Measurements from ENCODE around the gene MRE11.

Gene MRE11

GRCh38 chr11:94459576-94459975, 34.1 kb downstream of the MRE11 start:
- no peak overlapping the region for H3K4me3 ChIP-seq (ENCODE audit: low read length in 2 of 2)
- H3K9me3 ChIP-seq (ENCODE audit: control insufficient read depth in 2 of 2, low read length in 2 of 2), result no peaks in the 10 kb centered on the region
- H3K9ac ChIP-seq (ENCODE audit: low read depth in 1 of 2, low read length in 2 of 2), result no peak overlapping the region
- no peak overlapping the region for H3K27ac ChIP-seq (ENCODE audit: low read depth in 2 of 2, low read length in 2 of 2)
- no peaks in the 10 kb centered on the region for H3K27me3 ChIP-seq (ENCODE audit: control insufficient read depth in 2 of 2, insufficient read depth in 2 of 2, low read length in 2 of 2)
- H3K36me3 ChIP-seq (ENCODE audit: control insufficient read depth in 2 of 2, insufficient read depth in 2 of 2, low read length in 2 of 2), result peaks cover 5 to 22% of the 10 kb centered on the region in 2 donors
- H3K4me1 ChIP-seq (ENCODE audit: control insufficient read depth in 2 of 2, insufficient read depth in 2 of 2, low read length in 2 of 2), result no peaks in the 10 kb centered on the region

- peaks cover 5 to 22% of the 10 kb centered on the region in 2 donors for H3K36me3 ChIP-seq (ENCODE audit: control insufficient read depth in 2 of 2, insufficient read depth in 2 of 2, low read length in 2 of 2)
Measured at GRCh38 chr11:94457118-94458029, 36.3 kb downstream of the MRE11 start.

GRCh38 chr11:94455861-94456260, 37.8 kb downstream of the MRE11 start:
- no peak overlapping the region for H3K27ac ChIP-seq (ENCODE audit: low read depth in 2 of 2, low read length in 2 of 2)
- no peaks in the 10 kb centered on the region for H3K27me3 ChIP-seq (ENCODE audit: control insufficient read depth in 2 of 2, insufficient read depth in 2 of 2, low read length in 2 of 2)
- no peaks in the 10 kb centered on the region for H3K9me3 ChIP-seq (ENCODE audit: control insufficient read depth in 2 of 2, low read length in 2 of 2)
- H3K4me3 ChIP-seq (ENCODE audit: low read length in 2 of 2), result no peak overlapping the region
- H3K9ac ChIP-seq (ENCODE audit: low read depth in 1 of 2, low read length in 2 of 2), result no peak overlapping the region
- H3K4me1 ChIP-seq (ENCODE audit: control insufficient read depth in 2 of 2, insufficient read depth in 2 of 2, low read length in 2 of 2), result no peaks in the 10 kb centered on the region
- peaks cover under 1 to 17% of the 10 kb centered on the region in 2 donors for H3K36me3 ChIP-seq (ENCODE audit: control insufficient read depth in 2 of 2, insufficient read depth in 2 of 2, low read length in 2 of 2)

More at GRCh38 chr11:94457118-94458029, 36.3 kb downstream of the MRE11 start:
- no peaks in the 10 kb centered on the region for H3K4me1 ChIP-seq (ENCODE audit: control insufficient read depth in 2 of 2, insufficient read depth in 2 of 2, low read length in 2 of 2)
- no peak overlapping the region for H3K9ac ChIP-seq (ENCODE audit: low read depth in 1 of 2, low read length in 2 of 2)
- no peak overlapping the region for H3K4me3 ChIP-seq (ENCODE audit: low read length in 2 of 2)
- no peaks in the 10 kb centered on the region for H3K9me3 ChIP-seq (ENCODE audit: control insufficient read depth in 2 of 2, low read length in 2 of 2)
- no peaks in the 10 kb centered on the region for H3K27me3 ChIP-seq (ENCODE audit: control insufficient read depth in 2 of 2, insufficient read depth in 2 of 2, low read length in 2 of 2)
- no peak overlapping the region for H3K27ac ChIP-seq (ENCODE audit: low read depth in 2 of 2, low read length in 2 of 2)

GRCh38 chr11:94454301-94454700, 39.3 kb downstream of the MRE11 start:
- no peak overlapping the region for H3K9ac ChIP-seq (ENCODE audit: low read depth in 1 of 2, low read length in 2 of 2)
- H3K4me1 ChIP-seq (ENCODE audit: control insufficient read depth in 2 of 2, insufficient read depth in 2 of 2, low read length in 2 of 2), result no peaks in the 10 kb centered on the region
- no peak overlapping the region for H3K27ac ChIP-seq (ENCODE audit: low read depth in 2 of 2, low read length in 2 of 2)
- H3K9me3 ChIP-seq (ENCODE audit: control insufficient read depth in 2 of 2, low read length in 2 of 2), result no peaks in the 10 kb centered on the region
- peaks cover 3 to 9% of the 10 kb centered on the region in 2 donors for H3K36me3 ChIP-seq (ENCODE audit: control insufficient read depth in 2 of 2, insufficient read depth in 2 of 2, low read length in 2 of 2)
- no peaks in the 10 kb centered on the region for H3K27me3 ChIP-seq (ENCODE audit: control insufficient read depth in 2 of 2, insufficient read depth in 2 of 2, low read length in 2 of 2)
- H3K4me3 ChIP-seq (ENCODE audit: low read length in 2 of 2), result no peak overlapping the region

- H3K36me3 ChIP-seq (ENCODE audit: control insufficient read depth in 2 of 2, insufficient read depth in 2 of 2, low read length in 2 of 2), result peaks cover 4 to 7% of the 10 kb centered on the region in 2 donors
- H3K27ac ChIP-seq (ENCODE audit: low read depth in 2 of 2, low read length in 2 of 2), result no peak overlapping the region
- H3K27me3 ChIP-seq (ENCODE audit: control insufficient read depth in 2 of 2, insufficient read depth in 2 of 2, low read length in 2 of 2), result no peaks in the 10 kb centered on the region
- no peaks in the 10 kb centered on the region for H3K9me3 ChIP-seq (ENCODE audit: control insufficient read depth in 2 of 2, low read length in 2 of 2)
- H3K4me3 ChIP-seq (ENCODE audit: low read length in 2 of 2), result no peak overlapping the region
- no peak overlapping the region for H3K9ac ChIP-seq (ENCODE audit: low read depth in 1 of 2, low read length in 2 of 2)
- no peaks in the 10 kb centered on the region for H3K4me1 ChIP-seq (ENCODE audit: control insufficient read depth in 2 of 2, insufficient read depth in 2 of 2, low read length in 2 of 2)
Measured at GRCh38 chr11:94452988-94453387, 40.7 kb downstream of the MRE11 start.

GRCh38 chr11:94450048-94450447, 43.6 kb downstream of the MRE11 start:
- Histone ChIP-seq H3K9me3 (ENCODE audit: control insufficient read depth in 2 of 2, low read length in 2 of 2) (no peaks in the 10 kb centered on the region), H3K27ac (ENCODE audit: low read depth in 2 of 2, low read length in 2 of 2) (no peak overlapping the region), H3K27me3 (ENCODE audit: control insufficient read depth in 2 of 2, insufficient read depth in 2 of 2, low read length in 2 of 2) (no peaks in the 10 kb centered on the region), H3K36me3 (ENCODE audit: control insufficient read depth in 2 of 2, insufficient read depth in 2 of 2, low read length in 2 of 2) (peaks cover 8 to 12% of the 10 kb centered on the region in 2 donors), H3K4me1 (ENCODE audit: control insufficient read depth in 2 of 2, insufficient read depth in 2 of 2, low read length in 2 of 2) (no peaks in the 10 kb centered on the region), H3K4me3 (ENCODE audit: low read length in 2 of 2) (no peak overlapping the region), H3K9ac (ENCODE audit: low read depth in 1 of 2, low read length in 2 of 2) (no peak overlapping the region)

GRCh38 chr11:94449437-94449836, 44.2 kb downstream of the MRE11 start:
- no peaks in the 10 kb centered on the region for H3K27me3 ChIP-seq (ENCODE audit: control insufficient read depth in 2 of 2, insufficient read depth in 2 of 2, low read length in 2 of 2)
- H3K4me1 ChIP-seq (ENCODE audit: control insufficient read depth in 2 of 2, insufficient read depth in 2 of 2, low read length in 2 of 2), result no peaks in the 10 kb centered on the region
- H3K27ac ChIP-seq (ENCODE audit: low read depth in 2 of 2, low read length in 2 of 2), result no peak overlapping the region
- H3K4me3 ChIP-seq (ENCODE audit: low read length in 2 of 2), result no peak overlapping the region
- H3K9ac ChIP-seq (ENCODE audit: low read depth in 1 of 2, low read length in 2 of 2), result no peak overlapping the region
- no peaks in the 10 kb centered on the region for H3K9me3 ChIP-seq (ENCODE audit: control insufficient read depth in 2 of 2, low read length in 2 of 2)
- H3K36me3 ChIP-seq (ENCODE audit: control insufficient read depth in 2 of 2, insufficient read depth in 2 of 2, low read length in 2 of 2), result peaks cover 10 to 14% of the 10 kb centered on the region in 2 donors

- H3K27ac ChIP-seq (ENCODE audit: low read depth in 2 of 2, low read length in 2 of 2), result no peak overlapping the region
- no peaks in the 10 kb centered on the region for H3K9me3 ChIP-seq (ENCODE audit: control insufficient read depth in 2 of 2, low read length in 2 of 2)
- H3K4me3 ChIP-seq (ENCODE audit: low read length in 2 of 2), result no peak overlapping the region
- no peaks in the 10 kb centered on the region for H3K4me1 ChIP-seq (ENCODE audit: control insufficient read depth in 2 of 2, insufficient read depth in 2 of 2, low read length in 2 of 2)
- H3K36me3 ChIP-seq (ENCODE audit: control insufficient read depth in 2 of 2, insufficient read depth in 2 of 2, low read length in 2 of 2), result peaks cover 10 to 18% of the 10 kb centered on the region in 2 donors
- no peak overlapping the region for H3K9ac ChIP-seq (ENCODE audit: low read depth in 1 of 2, low read length in 2 of 2)
- no peaks in the 10 kb centered on the region for H3K27me3 ChIP-seq (ENCODE audit: control insufficient read depth in 2 of 2, insufficient read depth in 2 of 2, low read length in 2 of 2)
Measured at GRCh38 chr11:94449029-94449428, 44.6 kb downstream of the MRE11 start.

GRCh38 chr11:94447149-94447548, 46.5 kb downstream of the MRE11 start:
- Histone ChIP-seq H3K4me3 (ENCODE audit: low read length in 2 of 2) (no peak overlapping the region), H3K27me3 (ENCODE audit: control insufficient read depth in 2 of 2, insufficient read depth in 2 of 2, low read length in 2 of 2) (no peaks in the 10 kb centered on the region), H3K4me1 (ENCODE audit: control insufficient read depth in 2 of 2, insufficient read depth in 2 of 2, low read length in 2 of 2) (no peaks in the 10 kb centered on the region), H3K27ac (ENCODE audit: low read depth in 2 of 2, low read length in 2 of 2) (no peak overlapping the region), H3K9me3 (ENCODE audit: control insufficient read depth in 2 of 2, low read length in 2 of 2) (no peaks in the 10 kb centered on the region), H3K9ac (ENCODE audit: low read depth in 1 of 2, low read length in 2 of 2) (no peak overlapping the region), H3K36me3 (ENCODE audit: control insufficient read depth in 2 of 2, insufficient read depth in 2 of 2, low read length in 2 of 2) (peaks cover 10 to 21% of the 10 kb centered on the region in 2 donors)

- Histone ChIP-seq H3K36me3 (ENCODE audit: control insufficient read depth in 2 of 2, insufficient read depth in 2 of 2, low read length in 2 of 2) (peaks cover 14 to 21% of the 10 kb centered on the region in 2 donors), H3K9ac (ENCODE audit: low read depth in 1 of 2, low read length in 2 of 2) (no peak overlapping the region), H3K9me3 (ENCODE audit: control insufficient read depth in 2 of 2, low read length in 2 of 2) (no peaks in the 10 kb centered on the region), H3K27me3 (ENCODE audit: control insufficient read depth in 2 of 2, insufficient read depth in 2 of 2, low read length in 2 of 2) (no peaks in the 10 kb centered on the region), H3K4me1 (ENCODE audit: control insufficient read depth in 2 of 2, insufficient read depth in 2 of 2, low read length in 2 of 2) (no peaks in the 10 kb centered on the region), H3K4me3 (ENCODE audit: low read length in 2 of 2) (no peak overlapping the region), H3K27ac (ENCODE audit: low read depth in 2 of 2, low read length in 2 of 2) (no peak overlapping the region)
Measured at GRCh38 chr11:94445641-94446040, 48.0 kb downstream of the MRE11 start.
